ENCODE data around the gene SCAND1.

GRCh38 chr20:35975576-35976373, 21.5 kb upstream of the SCAND1 start:
- TF ChIP-seq CTCF (IDR thresholded peaks at IDR 0.05) (no peak), POLR2AphosphoS5 (IDR thresholded peaks at IDR 0.05; ENCODE audit: low read depth, low read length) (no peak), TCF7L2 (IDR thresholded peaks at IDR 0.05; ENCODE audit: low read depth, low read length) (no peak)
